Measurements from ENCODE around the gene BST1.
A peak's percentile ranks its signal among the peaks of the same experiment; 100 is the strongest.

The BST1 gene

DNA sequence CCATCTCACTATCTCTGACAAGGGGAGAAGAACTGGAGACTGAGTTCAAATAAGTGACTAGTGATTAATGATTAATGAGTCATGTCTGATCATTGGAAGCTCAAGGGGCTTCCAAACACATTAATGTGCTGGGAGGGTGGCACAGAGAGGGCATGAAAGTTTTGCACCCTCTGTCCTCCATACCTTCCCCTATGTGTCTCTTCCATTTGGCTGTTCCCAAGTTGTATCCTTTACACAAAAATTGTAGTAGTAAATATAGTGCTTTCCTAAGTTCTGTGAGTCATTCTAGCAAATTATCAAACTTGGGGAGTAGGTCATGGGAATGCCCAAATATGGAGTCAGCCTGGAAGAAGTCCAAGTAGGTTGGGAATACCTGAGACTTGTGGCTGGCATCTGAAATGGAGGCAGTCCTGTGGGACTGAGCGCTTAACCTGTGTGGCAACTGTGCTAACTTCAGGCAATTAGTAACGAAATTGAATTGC is 25.3 kb upstream of the BST1 start:
- no peaks in the 10 kb centered on the region for H3K36me3 Mint-ChIP-seq (ENCODE audit: low read depth)
- H3K27me3 Mint-ChIP-seq (ENCODE audit: low read depth), result no peaks in the 10 kb centered on the region
- H3K4me1 Mint-ChIP-seq, result peaks cover 27% of the 10 kb centered on the region
- peak overlapping the region; percentile 95 to 97 (median 96) for H3K27ac Mint-ChIP-seq
- TF ChIP-seq CTCF (IDR thresholded peaks at IDR 0.05; ENCODE audit: unreplicated experiment in 3 of 3), result no peak
- no peaks in the 10 kb centered on the region for H3K9me3 Mint-ChIP-seq
- peak overlapping the region; percentile 57 to 81 (median 78) for H3K4me3 Mint-ChIP-seq

GRCh38 chr4:15681067-15681371 is 21.8 kb upstream of the BST1 start:
- H3K4me3 Mint-ChIP-seq, result peak overlapping the region; percentile 97 to 100 (median 98)
- no peaks in the 10 kb centered on the region for H3K27me3 Mint-ChIP-seq (ENCODE audit: low read depth)
- no peaks in the 10 kb centered on the region for H3K9me3 Mint-ChIP-seq
- H3K36me3 Mint-ChIP-seq (ENCODE audit: low read depth), result peaks cover 9% of the 10 kb centered on the region
- no peak for TF ChIP-seq CTCF (IDR thresholded peaks at IDR 0.05; ENCODE audit: unreplicated experiment in 3 of 3)
- peaks cover 47% of the 10 kb centered on the region for H3K4me1 Mint-ChIP-seq
- H3K27ac Mint-ChIP-seq, result peak overlapping the region; percentile 99

- Mint-ChIP-seq H3K27me3 (ENCODE audit: low read depth) (no peaks in the 10 kb centered on the region), H3K9me3 (no peaks in the 10 kb centered on the region), H3K27ac (peak within 1 kb of the TSS; percentile 99), H3K4me3 (peak within 1 kb of the TSS; percentile 97 to 100 (median 98)), H3K36me3 (ENCODE audit: low read depth) (peaks cover 15% of the 10 kb centered on the region), H3K4me1 (peaks cover 47% of the 10 kb centered on the region)
- TF ChIP-seq CTCF (IDR thresholded peaks at IDR 0.05; ENCODE audit: unreplicated experiment in 3 of 3), result peak in 1 of 3 experiments; percentile 14
Observed at GRCh38 chr4:15681372-15682241, 21.3 kb upstream of the BST1 start, which contains the start of gene FAM200B. FAM200B (plus strand) TSS chr4:15681827; CDS start chr4:15686978, 5,151 bp downstream.

- Mint-ChIP-seq H3K27ac (peak overlapping the region; percentile 99), H3K4me3 (peak overlapping the region; percentile 97 to 100 (median 98)), H3K9me3 (no peaks in the 10 kb centered on the region), H3K4me1 (peaks cover 47% of the 10 kb centered on the region), H3K27me3 (ENCODE audit: low read depth) (no peaks in the 10 kb centered on the region), H3K36me3 (ENCODE audit: low read depth) (peaks cover 24% of the 10 kb centered on the region)
- no peak for TF ChIP-seq CTCF (IDR thresholded peaks at IDR 0.05; ENCODE audit: unreplicated experiment in 3 of 3)
Observed at GRCh38 chr4:15682242-15683142, 20.4 kb upstream of the BST1 start.

- Mint-ChIP-seq H3K9me3 (no peaks in the 10 kb centered on the region), H3K27me3 (ENCODE audit: low read depth) (no peaks in the 10 kb centered on the region), H3K27ac (peak overlapping the region; percentile 99), H3K4me1 (peaks cover 43% of the 10 kb centered on the region), H3K4me3 (peak overlapping the region; percentile 97 to 100 (median 98)), H3K36me3 (ENCODE audit: low read depth) (peaks cover 30% of the 10 kb centered on the region)
- TF ChIP-seq CTCF (IDR thresholded peaks at IDR 0.05; ENCODE audit: unreplicated experiment in 3 of 3), result no peak
Observed at GRCh38 chr4:15683143-15683495, 19.7 kb upstream of the BST1 start.
